CD4-positive, alpha-beta T cell treated with Interleukin-6 at 100 ng/mL for 8 hours (primary cell): Measurements from ENCODE around the gene HMX2.

Experiments
- DNase-seq: peaks from one replicate; pipeline ENCODE4 v3.0.0-alpha.2; 2020; ENCODE audit warnings: mixed read lengths, low spot score

The HMX2 gene

DNA sequence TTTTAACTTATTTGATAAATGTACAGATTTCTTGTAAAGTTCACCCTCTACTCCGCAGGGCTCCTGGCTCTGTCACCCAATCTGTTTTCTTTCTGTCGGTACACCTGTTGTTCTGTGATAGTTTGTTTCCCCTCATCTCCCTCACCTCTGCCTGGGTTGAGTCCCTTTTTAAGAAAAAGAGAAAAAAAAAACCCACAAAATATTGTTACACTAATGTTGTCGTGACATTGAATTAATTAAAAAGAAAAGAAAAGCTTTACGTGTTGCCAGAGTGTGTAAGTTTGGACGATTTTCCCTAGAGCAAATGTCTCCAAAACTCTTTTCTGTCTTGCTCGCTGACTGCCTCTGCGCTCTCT, 8.8 kb upstream of the HMX2 start:
- DNase-seq, result no peak

DNA sequence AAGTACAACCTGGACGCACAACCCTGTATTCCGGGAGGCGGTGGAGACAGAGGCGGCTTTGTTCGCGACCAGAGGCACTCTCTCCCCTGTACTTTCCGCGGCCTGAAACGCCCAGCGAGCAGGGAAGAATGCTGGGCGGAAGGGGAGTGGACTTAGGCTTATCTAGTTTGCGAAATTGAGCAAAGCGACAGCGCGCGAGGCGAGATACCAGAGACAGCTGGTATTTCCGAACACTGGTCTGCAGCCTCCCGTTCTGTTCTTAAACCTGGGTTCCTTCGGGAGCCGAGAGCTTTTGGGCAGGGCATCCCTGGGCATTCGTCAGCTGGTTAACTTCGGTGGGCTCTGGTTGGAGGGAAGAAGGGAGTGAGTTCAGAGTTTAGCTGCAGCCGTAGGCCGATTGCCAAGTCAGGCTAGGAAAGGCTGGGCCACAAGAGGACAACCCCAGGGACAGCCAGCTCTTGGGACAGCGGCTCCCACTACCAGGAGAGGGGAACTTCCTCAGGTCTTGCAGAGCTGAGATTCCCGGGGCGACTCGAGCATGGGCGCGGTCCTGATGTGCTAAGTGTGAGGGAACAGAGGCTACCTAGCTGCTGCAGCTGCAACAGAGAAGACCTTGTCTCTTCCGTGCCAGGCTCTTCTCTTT, 8.3 kb upstream of the HMX2 start:
- DNase-seq, result no peak

DNA sequence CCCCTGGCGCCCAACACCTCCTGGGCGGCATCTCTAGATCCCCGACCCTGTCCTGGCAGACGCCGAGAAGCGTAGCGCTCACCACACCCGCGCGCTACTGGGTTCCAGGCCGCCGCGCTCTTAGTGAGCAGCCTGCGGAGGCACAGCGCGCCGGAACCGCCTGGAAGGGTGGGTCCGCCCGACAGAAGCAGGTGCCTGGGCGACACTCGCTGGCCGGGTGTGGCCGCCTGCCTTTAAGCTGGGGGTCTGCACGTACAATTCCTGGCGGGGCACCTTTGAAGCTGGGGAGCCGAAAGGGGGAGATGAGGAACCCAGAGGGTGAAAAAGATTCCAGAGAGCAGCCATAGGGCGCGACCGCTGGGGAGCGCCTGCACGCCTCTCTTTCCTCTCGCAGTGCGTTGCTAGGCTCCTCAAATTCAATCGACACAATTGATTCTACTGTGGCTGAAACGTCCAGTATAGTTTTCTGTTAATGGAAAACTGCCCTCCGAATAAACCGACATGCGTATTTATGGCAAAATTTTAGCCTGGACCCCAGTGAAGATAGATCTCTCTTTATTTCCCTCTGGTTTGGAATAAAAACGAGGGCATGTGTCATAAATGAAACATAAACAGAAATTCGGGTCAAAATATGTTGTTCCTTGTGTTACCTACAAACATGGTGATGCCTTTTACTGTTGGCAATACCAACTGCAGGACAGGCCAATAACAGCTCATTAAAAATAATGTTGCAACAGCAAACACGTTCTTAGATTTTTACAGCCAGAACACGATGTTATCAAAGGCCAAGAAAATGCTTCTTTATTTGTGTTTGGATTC, 7.6 kb upstream of the HMX2 start:
- no peak for DNase-seq

DNA sequence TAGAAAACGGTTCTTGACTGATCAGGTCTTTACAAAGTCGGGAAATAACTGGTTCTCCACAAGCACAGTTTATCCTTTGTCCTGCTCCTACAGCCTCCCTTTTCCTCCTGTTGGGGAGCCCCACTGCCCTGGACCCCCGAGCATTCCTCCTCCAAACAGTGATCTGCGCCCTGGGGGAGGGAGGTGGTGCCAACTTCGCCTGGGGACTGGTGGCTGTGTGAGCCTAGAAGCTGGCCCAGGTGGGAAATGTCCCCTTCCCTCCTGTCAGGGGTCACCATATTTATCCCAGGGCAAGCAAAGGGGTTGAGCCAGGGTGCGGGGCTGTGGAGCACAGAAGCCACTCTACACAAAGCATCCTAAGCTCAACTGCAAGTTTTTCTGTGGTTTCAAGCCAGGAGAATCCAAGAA, 6.9 kb upstream of the HMX2 start:
- no peak for DNase-seq

DNA sequence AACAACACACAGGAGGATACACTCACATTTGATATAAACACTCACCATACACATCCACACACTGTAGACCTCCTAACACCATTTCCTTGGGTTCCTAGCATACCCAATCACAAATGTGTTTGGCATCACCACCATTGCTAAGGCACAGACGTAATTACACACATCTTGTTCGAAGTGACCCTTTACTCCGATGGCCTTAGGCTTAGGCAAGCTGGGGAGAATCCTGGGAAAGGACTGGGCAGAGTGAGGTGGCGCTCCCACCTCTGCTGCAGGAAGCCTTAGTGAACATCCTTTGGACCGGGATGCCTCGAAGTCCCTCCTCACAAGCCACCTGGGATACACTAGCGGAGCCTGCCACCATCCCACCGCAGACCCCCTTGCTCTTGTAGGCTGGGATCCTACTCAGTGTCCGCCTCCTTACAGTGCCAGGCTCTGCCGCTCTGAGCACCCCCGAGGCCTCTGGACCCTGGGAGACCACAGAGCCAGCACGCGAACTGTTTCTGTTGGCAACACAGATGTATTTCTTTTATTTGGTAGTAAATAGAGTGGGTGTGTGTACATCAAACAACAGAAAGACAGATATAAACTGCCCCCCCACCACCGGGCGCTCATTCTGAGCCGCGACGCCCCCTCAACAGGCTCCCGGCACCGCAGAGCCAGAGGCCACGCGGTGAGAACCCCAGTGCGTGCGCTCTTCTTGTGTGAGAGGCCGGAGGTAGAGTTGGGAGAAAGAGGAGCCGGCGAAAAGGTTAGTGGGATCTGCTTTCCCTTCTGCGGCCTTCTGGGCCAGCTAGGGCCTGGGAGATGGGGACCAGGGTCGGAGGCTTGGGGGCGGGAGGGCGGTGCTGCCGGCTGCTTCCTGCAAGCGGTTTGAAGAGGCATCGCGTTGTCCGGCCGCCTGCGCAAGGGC, 5.9 kb upstream of the HMX2 start:
- no peak for DNase-seq

DNA sequence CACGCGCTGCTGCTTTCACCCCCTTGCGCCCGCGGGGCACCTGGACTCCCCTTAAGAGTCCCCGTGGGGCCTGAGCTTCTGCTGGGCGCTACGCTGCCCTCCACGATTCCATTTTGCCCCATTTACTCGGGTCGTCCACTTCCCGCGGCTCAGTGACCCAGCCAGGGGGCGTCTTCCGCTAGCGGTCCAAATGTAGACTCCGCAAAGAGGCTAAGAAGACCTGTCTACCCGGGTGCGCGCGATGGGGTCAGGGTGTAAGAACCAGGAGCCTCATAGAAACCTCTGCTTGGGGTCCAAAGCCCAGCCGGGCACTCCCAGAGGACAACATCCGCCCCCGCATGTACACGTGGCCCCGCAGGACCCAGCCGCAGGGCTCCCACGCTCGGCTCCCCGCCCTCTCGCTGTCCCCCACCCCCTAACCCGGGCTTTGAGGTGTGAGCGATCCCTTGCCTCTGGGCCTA, 5.2 kb upstream of the HMX2 start:
- no peak for DNase-seq

DNA sequence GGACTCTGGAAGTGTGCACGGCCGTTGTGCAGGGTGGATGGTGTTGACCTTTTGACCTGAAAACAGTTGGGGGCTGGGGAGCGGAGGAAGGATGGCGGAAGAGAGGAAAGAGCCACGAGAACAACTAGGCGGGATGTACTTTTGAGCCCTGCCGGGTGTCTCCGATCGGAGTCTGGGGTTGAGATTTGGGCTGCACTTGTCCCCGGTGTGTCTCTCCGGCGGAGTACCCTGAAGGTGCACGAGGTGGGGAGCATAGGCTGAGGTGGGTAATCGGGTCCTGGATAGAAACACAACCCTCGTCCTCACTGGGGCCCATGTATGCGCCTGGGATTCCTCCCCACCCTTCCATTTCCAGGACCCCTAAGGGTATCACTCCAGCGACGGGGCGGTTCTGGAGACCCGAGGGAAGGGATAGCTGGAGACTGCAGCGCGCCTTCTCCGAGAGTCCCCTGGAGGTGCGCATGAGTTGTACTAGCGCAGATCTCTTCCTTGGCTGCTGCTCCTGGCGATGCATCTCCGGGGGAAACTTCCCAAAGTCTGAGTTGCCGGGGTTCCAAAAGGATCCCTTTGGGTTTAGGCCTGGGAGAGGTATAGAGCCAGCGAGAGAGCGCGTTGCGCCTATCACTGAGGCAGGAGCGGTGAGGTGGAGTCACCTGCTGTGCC, 4.6 kb upstream of the HMX2 start:
- no peak for DNase-seq

DNA sequence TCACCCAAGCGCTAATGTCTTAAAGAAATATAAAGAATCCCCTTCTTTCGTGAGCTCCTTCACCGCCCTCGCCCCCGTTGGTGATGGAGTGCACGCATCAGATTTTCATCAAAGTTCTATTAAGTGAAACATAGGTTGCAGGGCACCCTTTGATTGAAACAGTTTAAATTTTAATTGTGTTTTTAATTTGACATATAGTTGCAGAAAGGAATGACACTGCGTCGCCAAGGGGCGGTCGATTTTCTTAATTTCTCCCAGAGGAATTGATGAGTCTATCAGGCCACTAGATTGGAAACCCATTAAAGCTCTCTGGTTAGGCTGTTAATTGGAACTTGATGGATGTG, 4.1 kb upstream of the HMX2 start:
- no peak for DNase-seq

DNA sequence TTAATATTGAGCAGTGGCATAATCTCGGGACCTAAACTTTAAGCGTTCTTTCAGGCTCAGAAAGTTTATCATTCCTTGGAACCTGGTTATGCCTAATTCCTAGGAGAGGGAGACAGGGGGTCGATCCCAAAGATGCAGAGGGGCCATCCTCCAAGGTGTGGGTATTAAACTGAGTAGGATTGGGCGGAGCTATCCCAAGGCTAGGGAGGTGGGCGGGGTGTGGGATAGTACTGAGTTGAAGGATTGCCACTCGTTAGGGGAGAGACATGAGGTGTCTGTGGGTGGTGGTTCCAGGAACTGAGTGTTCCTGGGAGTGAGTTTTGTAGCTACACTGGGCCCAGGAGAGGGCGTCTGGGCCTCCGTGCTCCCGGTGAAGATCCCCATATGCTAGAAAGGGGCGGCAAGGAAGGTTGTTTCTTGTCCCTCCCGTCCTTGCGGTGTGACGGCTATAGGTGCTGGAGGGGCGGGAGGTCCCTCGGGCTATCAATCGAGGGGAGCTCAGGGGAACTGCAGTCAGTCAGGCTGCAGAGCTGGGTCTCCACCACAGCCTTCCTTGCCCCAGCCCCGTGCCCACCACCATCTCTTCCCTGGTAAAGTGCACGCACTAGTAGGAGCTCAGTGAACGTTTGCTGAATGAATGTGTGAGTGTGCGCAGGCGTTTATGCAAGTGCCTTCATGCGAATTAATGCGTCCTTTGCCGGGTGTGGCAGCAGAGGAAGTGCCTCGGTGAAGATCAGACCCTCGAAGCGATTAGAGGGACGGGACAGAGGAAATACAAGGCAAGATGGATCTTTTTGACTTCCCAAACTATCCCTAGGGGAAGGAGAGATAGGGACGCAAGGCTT, 3.0 kb upstream of the HMX2 start:
- no peak for DNase-seq

DNA sequence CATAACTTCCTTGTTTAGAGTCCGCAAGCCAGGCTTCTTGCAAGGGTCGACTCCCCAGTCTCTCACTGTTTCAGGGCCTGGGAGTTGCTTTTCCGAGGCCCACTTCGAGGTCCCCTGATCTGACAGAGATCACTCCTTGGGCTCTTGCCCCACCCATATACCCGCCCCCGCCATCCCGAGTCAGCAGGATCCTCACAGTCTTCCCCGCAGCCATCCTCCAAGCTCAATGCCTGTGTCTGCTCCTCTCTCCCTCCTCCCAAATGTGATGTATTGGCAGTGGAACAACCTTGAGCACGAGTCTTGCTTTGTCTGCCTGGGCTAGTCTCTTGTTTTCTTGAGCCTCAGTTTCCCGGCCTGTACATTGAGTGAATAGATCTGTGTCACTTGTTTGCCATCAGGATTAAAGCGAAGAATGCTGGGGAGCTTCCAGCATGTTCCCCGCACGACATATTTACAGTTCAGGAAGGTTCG, 2.4 kb upstream of the HMX2 start:
- DNase-seq, result no peak

DNA sequence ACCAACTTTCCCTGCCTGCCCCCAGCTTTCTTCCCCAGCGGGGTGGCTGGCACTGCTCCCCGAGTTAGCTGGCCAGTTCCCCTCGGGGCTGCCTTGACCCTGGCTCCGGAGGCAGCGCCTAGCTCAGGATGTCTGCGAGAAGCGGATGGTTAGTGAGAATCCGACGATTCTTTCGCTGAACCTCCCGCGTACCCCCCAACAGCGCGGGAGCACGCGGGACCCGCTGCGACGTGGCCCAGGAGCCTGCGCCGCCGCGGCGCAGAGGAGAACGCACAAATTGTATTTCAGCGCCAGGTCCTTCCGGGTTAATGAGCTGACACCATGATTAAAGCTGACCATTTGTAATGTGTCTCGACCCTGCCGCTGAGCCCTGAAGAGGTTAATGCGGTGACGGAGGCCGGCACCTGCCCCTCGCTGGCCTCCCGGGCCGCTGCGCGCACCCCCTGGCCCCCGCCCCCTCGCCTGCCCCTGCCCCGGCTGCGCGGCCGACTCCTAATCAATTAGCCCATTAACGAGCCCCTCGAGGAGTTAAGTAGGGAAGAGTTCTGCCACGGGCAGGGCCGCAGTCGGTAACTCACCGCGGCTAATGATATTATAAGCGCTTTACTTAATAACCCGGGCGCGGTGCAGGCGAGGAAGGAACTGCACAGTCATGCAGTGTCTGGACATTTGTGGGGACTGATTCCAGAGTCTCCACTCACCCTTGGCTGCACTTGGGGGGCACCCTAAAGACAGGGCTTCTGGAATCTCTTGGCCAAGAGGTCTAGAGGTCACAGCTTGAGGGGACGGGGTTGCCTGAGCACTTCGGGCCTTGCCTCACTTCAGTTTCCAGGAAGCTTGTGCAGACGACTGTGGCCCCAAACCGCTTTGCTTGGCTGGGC, 1.7 kb upstream of the HMX2 start:
- no peak for DNase-seq

DNA sequence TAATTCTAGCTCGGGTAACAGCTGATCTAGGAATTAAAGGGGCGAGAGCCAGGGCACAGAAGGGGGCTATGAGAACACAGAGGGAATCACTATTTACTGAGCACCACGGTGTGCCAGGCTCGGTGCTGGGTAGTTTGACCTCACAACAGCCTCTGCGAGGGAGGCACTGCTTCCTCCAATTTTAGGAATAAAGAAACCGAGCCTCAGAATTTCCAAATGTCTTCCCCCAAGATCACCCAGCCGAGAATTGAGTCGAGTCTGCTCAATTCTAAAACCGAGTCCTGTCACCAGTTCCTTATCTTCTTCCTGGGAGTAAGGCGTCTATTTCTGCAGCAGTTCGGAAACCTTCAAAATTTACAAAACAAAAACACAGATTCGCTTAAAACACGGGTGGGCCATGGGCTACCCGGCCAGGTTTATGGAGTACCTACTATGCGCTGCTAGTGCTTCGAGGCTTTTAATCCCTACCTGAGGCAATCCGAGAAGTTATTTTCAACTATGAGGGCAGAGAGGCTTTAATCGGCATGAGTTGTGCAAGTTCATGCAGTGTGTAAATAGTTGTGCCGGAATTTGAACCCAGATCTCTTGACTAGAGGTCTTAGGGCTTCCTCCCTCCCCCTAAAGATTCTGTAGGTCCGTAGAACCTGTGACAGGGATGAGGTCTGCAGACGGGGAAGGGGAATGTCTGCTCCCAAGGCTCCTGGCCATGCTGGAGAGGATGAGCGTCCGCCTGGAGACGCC, 872 bp upstream of the HMX2 start:
- DNase-seq, result no peak

DNA sequence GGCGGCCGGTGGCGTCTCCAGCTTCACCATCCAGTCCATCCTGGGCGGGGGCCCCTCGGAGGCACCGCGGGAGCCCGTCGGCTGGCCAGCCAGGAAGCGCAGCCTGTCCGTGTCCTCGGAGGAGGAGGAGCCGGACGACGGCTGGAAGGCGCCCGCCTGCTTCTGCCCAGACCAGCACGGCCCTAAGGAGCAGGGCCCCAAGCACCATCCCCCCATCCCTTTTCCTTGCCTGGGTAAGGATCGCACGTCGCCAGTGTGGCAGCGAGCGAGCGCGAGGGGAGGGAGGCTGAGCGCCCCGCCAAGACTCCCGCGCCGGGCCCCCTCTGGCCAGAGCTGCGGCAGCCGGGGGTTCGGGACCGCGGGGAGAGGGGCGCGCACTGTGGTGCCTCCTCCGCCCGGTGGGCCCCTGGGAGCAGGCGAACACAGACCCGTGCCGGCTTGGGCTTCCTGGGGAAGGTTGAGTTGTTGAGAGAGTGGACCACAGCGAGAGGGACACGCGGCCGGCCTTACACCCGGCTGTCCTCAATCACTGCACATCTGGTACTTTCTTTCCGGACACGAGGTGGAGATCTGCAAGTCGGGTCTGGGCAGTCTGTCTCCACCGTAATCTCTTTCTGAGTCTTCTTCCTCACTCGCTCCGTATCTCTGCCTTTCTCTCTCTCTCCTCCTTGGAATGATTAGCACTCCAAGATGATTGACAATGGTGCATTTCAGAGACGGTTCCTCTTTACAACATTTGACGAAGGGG, 652 bp downstream of the HMX2 start:
- DNase-seq, result no peak

DNA sequence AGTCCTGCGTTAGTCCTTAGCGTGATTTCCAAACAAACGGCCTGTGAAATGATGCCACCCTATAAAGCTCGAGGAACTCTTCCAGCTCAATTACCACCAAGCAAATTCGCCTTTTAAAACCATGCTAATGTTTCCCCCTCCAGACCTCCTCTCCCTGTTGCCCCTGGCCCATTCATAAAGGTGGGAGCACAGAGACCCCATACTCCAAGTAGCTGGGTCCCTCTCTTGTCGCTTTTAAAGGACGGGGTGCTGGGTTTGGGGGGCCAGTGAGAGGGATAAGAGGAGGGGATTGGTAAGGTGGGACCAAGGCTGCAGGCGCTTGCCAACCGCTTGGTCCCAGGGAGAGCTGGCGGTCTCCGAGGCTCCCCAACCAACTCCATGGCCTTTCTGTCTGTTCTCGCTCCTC, 1.2 kb downstream of the HMX2 start:
- DNase-seq, result no peak

DNA sequence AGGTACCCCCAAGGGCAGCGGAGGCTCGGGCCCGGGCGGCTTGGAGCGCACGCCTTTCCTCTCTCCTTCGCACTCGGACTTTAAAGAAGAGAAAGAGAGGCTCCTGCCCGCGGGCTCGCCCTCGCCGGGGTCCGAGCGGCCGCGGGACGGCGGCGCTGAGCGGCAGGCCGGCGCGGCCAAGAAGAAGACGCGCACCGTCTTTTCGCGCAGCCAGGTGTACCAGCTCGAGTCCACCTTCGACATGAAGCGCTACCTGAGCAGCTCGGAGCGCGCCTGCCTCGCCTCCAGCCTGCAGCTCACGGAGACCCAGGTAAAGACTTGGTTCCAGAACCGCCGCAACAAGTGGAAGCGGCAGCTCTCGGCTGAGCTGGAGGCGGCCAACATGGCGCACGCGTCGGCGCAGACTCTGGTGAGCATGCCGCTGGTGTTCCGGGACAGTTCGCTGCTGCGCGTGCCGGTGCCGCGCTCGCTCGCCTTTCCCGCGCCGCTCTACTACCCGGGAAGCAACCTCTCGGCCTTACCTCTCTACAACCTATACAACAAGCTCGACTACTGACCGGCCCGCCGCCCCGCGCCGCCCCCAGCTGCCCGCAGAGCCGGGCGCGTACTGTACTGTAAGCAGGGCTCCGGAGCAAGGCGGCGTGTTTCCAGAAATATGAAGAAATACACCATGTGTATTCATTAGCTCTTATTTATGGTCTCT, 1.8 kb downstream of the HMX2 start:
- no peak for DNase-seq

DNA sequence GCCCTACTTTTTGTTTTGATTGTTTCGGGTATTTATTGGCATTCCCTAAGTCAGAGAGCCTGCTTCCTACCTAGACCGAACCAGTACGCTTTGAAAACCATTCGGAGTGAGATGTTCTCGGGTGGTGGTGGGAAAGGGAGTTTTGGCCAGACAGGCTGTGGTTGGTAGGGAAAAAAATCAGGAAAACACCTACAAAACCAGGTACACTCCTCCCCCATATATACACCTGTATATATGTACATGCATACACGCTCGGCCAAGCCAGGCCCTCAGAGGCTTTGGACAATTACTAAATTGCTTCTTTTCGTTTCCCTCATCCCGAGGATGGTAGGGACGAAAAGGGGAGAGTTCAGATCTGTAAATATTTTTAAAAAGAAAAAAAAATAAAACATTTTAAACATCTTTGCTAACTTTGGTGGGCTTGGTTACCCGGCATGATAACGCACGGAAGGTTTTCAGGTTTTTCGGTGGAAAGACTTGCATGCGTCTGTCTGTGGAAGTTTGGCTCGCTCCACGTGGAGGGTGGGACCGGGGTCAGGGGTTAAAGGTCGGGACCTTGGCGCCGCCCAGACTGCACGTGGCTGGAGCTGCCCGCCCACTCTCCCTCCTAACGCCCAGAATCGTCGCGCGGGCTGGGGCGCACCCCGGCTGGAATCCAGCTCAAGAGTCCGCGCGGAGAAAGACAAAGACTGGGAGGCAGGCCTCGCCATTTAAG, 2.5 kb downstream of the HMX2 start:
- DNase-seq, result no peak

DNA sequence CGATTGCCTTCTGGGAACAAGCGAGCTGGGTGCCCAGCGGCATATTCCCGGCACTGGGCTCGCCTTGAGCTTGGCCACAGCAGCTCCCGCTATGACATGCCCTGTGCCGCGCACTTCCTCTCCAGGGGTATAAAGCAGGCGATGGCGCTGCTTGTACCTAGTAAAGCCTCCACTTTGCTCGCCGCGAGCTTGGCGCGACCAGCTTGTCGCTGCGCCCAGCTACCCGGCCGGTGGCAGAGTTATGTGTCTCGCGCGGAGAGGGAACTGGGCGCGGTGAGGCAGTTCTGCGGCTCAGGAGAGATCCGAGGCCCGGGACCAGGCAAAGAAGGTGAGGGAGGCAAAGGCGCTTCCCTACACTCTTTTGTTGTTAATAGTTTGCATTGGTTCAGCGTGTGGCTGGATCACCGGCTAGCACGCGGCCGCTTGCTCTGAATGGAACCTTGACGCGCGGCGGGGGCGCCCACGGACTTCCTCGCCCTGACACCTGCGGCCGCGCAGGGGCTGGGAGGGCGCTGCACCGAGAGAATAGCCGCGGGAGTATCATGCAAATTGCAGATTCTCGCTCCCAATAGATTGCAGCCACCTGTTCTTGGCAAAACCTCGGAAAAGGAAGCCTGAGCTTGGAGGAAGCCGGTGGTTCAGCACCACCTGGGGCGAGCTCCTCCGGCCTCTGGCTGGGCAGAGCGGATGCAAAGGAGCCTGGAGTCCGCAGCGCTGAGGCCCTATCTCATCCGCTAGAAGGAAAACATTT, 3.2 kb downstream of the HMX2 start:
- DNase-seq, result no peak
